Measurements from ENCODE around the gene AP2S1. TPM values are rescaled to one million over a fixed set of nuclear protein-coding genes. Genes with fewer than 3 reads are reported as not detected.

AP2S1 gene
- polyA plus RNA-seq, 1 donor from 2014 or later = 167 TPM

- Histone ChIP-seq H4K20me1 (ENCODE audit: insufficient read depth) (peaks cover 62% of the 10 kb centered on the region), H3K27me3 (ENCODE audit: insufficient read depth, low read depth, low read length) (no peaks in the 10 kb centered on the region), H3K36me3 (ENCODE audit: insufficient read depth, low read length) (no peaks in the 10 kb centered on the region), H3K79me2 (replicated peaks; ENCODE audit: insufficient read depth, low read length) (peaks cover 95% of the 10 kb centered on the region), H3K9me3 (ENCODE audit: low read length) (no peaks in the 10 kb centered on the region), H3K4me2 (ENCODE audit: low read length) (no peak overlapping the region), H3K9me2 (ENCODE audit: insufficient read depth, low read length) (no peaks in the 10 kb centered on the region), H3K9ac (ENCODE audit: low read length) (no peak overlapping the region), H3F3A (ENCODE audit: insufficient read depth, low read length, poor library complexity, severe bottlenecking) (peaks cover 5% of the 10 kb centered on the region), H3K4me3 (ENCODE audit: low read length) (peak overlapping the region; percentile 29), H2AFZ (ENCODE audit: low read depth, low read length) (no peak overlapping the region), H3K27ac (ENCODE audit: low read length) (no peak overlapping the region)
- no peak for TF ChIP-seq SMC3 (conservative IDR thresholded peaks at IDR 0.05; ENCODE audit: poor library complexity)
- TF ChIP-seq POLR2AphosphoS5 (IDR thresholded peaks at IDR 0.05) = no peak
- no peak for TF ChIP-seq REST (IDR thresholded peaks at IDR 0.05; ENCODE audit: borderline replicate concordance)
- TF ChIP-seq TAF1 (IDR thresholded peaks at IDR 0.05; ENCODE audit: low read depth) = no peak
- TF ChIP-seq EP300 (conservative IDR thresholded peaks at IDR 0.05; ENCODE audit: poor library complexity, severe bottlenecking) = no peak
- no peak for TF ChIP-seq RAD21 (conservative IDR thresholded peaks at IDR 0.05)
- TF ChIP-seq MXI1 (conservative IDR thresholded peaks at IDR 0.05; ENCODE audit: poor library complexity, severe bottlenecking) = no peak
- no peak for TF ChIP-seq CTCF (IDR thresholded peaks at IDR 0.05; ENCODE audit: poor library complexity, severe bottlenecking)
- TF ChIP-seq EZH2 (IDR thresholded peaks at IDR 0.05; ENCODE audit: borderline replicate concordance, insufficient read depth, low read length, poor library complexity, severe bottlenecking) = no peak
These were observed 15.9 kb upstream of the AP2S1 start for GRCh38 chr19:46866407-46867136.

- Histone ChIP-seq H3K4me2 (ENCODE audit: low read length) (peak overlapping the region; percentile 100), H3K4me3 (ENCODE audit: low read length) (peak overlapping the region; percentile 98), H3K79me2 (replicated peaks; ENCODE audit: insufficient read depth, low read length) (peaks cover 77% of the 10 kb centered on the region), H2AFZ (ENCODE audit: low read depth, low read length) (no peak overlapping the region), H3K9me3 (ENCODE audit: low read length) (no peaks in the 10 kb centered on the region), H3K36me3 (ENCODE audit: insufficient read depth, low read length) (no peaks in the 10 kb centered on the region), H3K27ac (ENCODE audit: low read length) (peak overlapping the region; percentile 86), H4K20me1 (ENCODE audit: insufficient read depth) (peaks cover 64% of the 10 kb centered on the region), H3K27me3 (ENCODE audit: insufficient read depth, low read depth, low read length) (no peaks in the 10 kb centered on the region), H3K9me2 (ENCODE audit: insufficient read depth, low read length) (no peaks in the 10 kb centered on the region), H3K9ac (ENCODE audit: low read length) (peak overlapping the region; percentile 97), H3F3A (ENCODE audit: insufficient read depth, low read length, poor library complexity, severe bottlenecking) (peaks cover 5% of the 10 kb centered on the region)
- TF ChIP-seq POLR2AphosphoS5 (IDR thresholded peaks at IDR 0.05) = no peak
- no peak for TF ChIP-seq EP300 (conservative IDR thresholded peaks at IDR 0.05; ENCODE audit: poor library complexity, severe bottlenecking)
- TF ChIP-seq TAF1 (IDR thresholded peaks at IDR 0.05; ENCODE audit: low read depth) = no peak
- no peak for TF ChIP-seq SMC3 (conservative IDR thresholded peaks at IDR 0.05; ENCODE audit: poor library complexity)
- TF ChIP-seq EZH2 (IDR thresholded peaks at IDR 0.05; ENCODE audit: borderline replicate concordance, insufficient read depth, low read length, poor library complexity, severe bottlenecking) = no peak
- no peak for TF ChIP-seq MXI1 (conservative IDR thresholded peaks at IDR 0.05; ENCODE audit: poor library complexity, severe bottlenecking)
- no peak for TF ChIP-seq CTCF (IDR thresholded peaks at IDR 0.05; ENCODE audit: poor library complexity, severe bottlenecking)
- TF ChIP-seq RAD21 (conservative IDR thresholded peaks at IDR 0.05) = no peak
- TF ChIP-seq REST (IDR thresholded peaks at IDR 0.05; ENCODE audit: borderline replicate concordance) = no peak
These were observed 13.4 kb upstream of the AP2S1 start for GRCh38 chr19:46863818-46864629.
